K562 (cell line): Measurements from ENCODE around the gene SERPINA5. TPM values are rescaled to one million over a fixed set of nuclear protein-coding genes. Genes with fewer than 3 reads are reported as not detected.

Experiments used
- ATAC-seq: fragments of 200-7000 bp; cut with Tn5 transposase; 3 replicates; pipeline ENCODE4 v1.9.1; 2020; ENCODE audit warnings: moderate library complexity
- BruUV-seq: library from RNA; stranded (reverse); fragments of 400-500 nt; replicated peaks from 2 replicates; lab custom pipeline; 2021; lab: Mats Ljungman, UMichigan
- CTCF ChIA-PET: fragments of 300-600 bp; formaldehyde crosslinking; extraction: SDS; loops from one replicate; lab custom pipeline; 2021; ENCODE audit warnings: low intra/inter-chr PET ratio; lab: Yijun Ruan, JAX
- POLR2A ChIA-PET: fragments of 300-600, 350-650 bp; sonication (Branson Sonifier 250); formaldehyde crosslinking; extraction: SDS; loops from one replicate; lab custom pipeline; 2021; ENCODE audit warnings: antibody characterized with exemption, inconsistent platforms; lab: Yijun Ruan, JAX
- DNase-seq, 4 experiments: peaks; one replicate each; pipeline versions ENCODE4 v3.0.0 to v3.0.0-alpha.2; 2011 to 2018; ENCODE audit warnings: low spot score in 3 of 4, mixed read lengths in 3 of 4; ENCODE audit errors: extremely low read depth in 1 of 4
- FAIRE-seq: peaks from 2 replicates; lab custom pipeline; 2011; peaks lifted over from hg19 to GRCh38; lab: Jason Lieb, UNC
- H2AFZ ChIP-seq: 2 replicates; pipeline ENCODE4 v1.6.0; 2011; ENCODE audit warnings: low read depth, low read length, control low read depth, inconsistent platforms
- H3K27ac ChIP-seq: fragments of 200-600 bp; 3 replicates; pipeline ENCODE4 v1.8.0; 2011; ENCODE audit warnings: low read depth, mild to moderate bottlenecking, control low read depth, inconsistent platforms, low read length, moderate library complexity, mixed read lengths; ENCODE audit errors: extremely low read depth
- H3K27me3 ChIP-seq, 2 experiments: fragments of 300-600 bp in 1 of 2; 2 replicates in 1 of 2; 3 replicates in 1 of 2; pipeline versions ENCODE4 v1.6.0 to v1.8.0; 2011; ENCODE audit warnings: inconsistent platforms in 2 of 2, low read length in 2 of 2, mild to moderate bottlenecking in 1 of 2, mixed read lengths in 1 of 2, moderate library complexity in 1 of 2; ENCODE audit not compliant: control insufficient read depth in 2 of 2, insufficient read depth in 2 of 2
- H3K36me3 ChIP-seq: fragments of 300-600 bp; 3 replicates; pipeline ENCODE4 v1.8.0; 2011; ENCODE audit warnings: mild to moderate bottlenecking, low read length, inconsistent platforms; ENCODE audit not compliant: control insufficient read depth, insufficient read depth
- H3K4me1 ChIP-seq, 2 experiments: fragments of 200-600 bp in 1 of 2; replicated peaks in 1 of 2; 2 replicates in 1 of 2; 3 replicates in 1 of 2; pipeline versions ENCODE4 v1.5.1 to v1.8.0; 2011; ENCODE audit warnings: inconsistent platforms in 2 of 2, low read length in 2 of 2, mild to moderate bottlenecking in 1 of 2, mixed read lengths in 1 of 2, moderate library complexity in 1 of 2; ENCODE audit not compliant: control insufficient read depth in 2 of 2, insufficient read depth in 2 of 2
- H3K4me2 ChIP-seq: 2 replicates; pipeline ENCODE4 v1.6.1; 2011; ENCODE audit warnings: low read length, control low read depth, inconsistent platforms, mixed read lengths; ENCODE audit not compliant: insufficient read depth
- H3K4me3 ChIP-seq: fragments of 200-600 bp; sonication (generic), shearing (Covaris generic); 2 replicates; pipeline ENCODE4 v1.5.1; 2016; ENCODE audit warnings: control low read depth, inconsistent platforms
- H3K79me2 ChIP-seq: fragments of 200-600 bp; 3 replicates; pipeline ENCODE4 v1.8.0; 2011; ENCODE audit warnings: low read length, inconsistent platforms; ENCODE audit not compliant: control insufficient read depth, insufficient read depth
- H3K9ac ChIP-seq, 2 experiments: 2 replicates each; pipeline versions ENCODE4 v1.6.0 to v1.6.1; 2011; ENCODE audit warnings: low read depth in 2 of 2, low read length in 2 of 2, control low read depth in 1 of 2, inconsistent platforms in 1 of 2, mild to moderate bottlenecking in 1 of 2, mixed read lengths in 1 of 2; ENCODE audit not compliant: insufficient read depth in 1 of 2
- H3K9me1 ChIP-seq: one replicate; pipeline ENCODE4 v1.6.0; 2011; ENCODE audit warnings: inconsistent platforms, mild to moderate bottlenecking, low read length, moderate library complexity; ENCODE audit not compliant: control insufficient read depth, insufficient read depth
- H3K9me3 ChIP-seq: replicated peaks from 2 replicates; pipeline ENCODE4 v1.5.1; 2011; ENCODE audit warnings: low read depth, low read length, inconsistent platforms; ENCODE audit not compliant: control insufficient read depth, insufficient read depth
- H4K20me1 ChIP-seq: replicated peaks from 2 replicates; pipeline ENCODE4 v1.6.1; 2011; ENCODE audit warnings: low read length, inconsistent platforms, mixed read lengths; ENCODE audit not compliant: control insufficient read depth, insufficient read depth
- BDP1 ChIP-seq: IDR thresholded peaks from 3 replicates; pipeline ENCODE4 v1.6.1; 2011; ENCODE audit not compliant: insufficient read length, insufficient read depth
- BRD9 ChIP-seq: fragments of 450-650 bp; IDR thresholded peaks from 2 replicates; pipeline ENCODE4 v1.6.1; 2018; ENCODE audit warnings: low read depth; ENCODE audit not compliant: partially characterized antibody
- ETV1 ChIP-seq: fragments of 450-650 bp; conservative IDR thresholded peaks from 2 replicates; pipeline ENCODE4 v1.6.1; 2016; ENCODE audit warnings: missing genetic modification characterization, control low read depth, low read depth, missing compliant biosample characterization
- GMEB1 ChIP-seq: fragments of 250-450 bp; sonication (Bioruptor Pico); IDR thresholded peaks from 2 replicates; pipeline ENCODE4 v1.4.0; 2020; ENCODE audit warnings: mild to moderate bottlenecking
- HNRNPK ChIP-seq: fragments of 200-400 bp; formaldehyde crosslinking; IDR thresholded peaks from one replicate; pipeline ENCODE4 v1.6.1; 2018; ENCODE audit warnings: mild to moderate bottlenecking, low read depth, low read length; ENCODE audit not compliant: poor library complexity, severe bottlenecking
- MBD2 ChIP-seq: sonication (generic); IDR thresholded peaks from 2 replicates; pipeline ENCODE4 v1.6.1; 2016; ENCODE audit warnings: low read depth, borderline replicate concordance
- MCM3 ChIP-seq: fragments of 450-650 bp; IDR thresholded peaks from 2 replicates; pipeline ENCODE4 v1.6.1; 2016
- PKNOX1 ChIP-seq: fragments of 450-650 bp; IDR thresholded peaks from 2 replicates; pipeline ENCODE4 v1.6.1; 2016
- POLR2G ChIP-seq: fragments of 200-400 bp; formaldehyde crosslinking; IDR thresholded peaks from 2 replicates; pipeline ENCODE4 v1.6.1; 2017; ENCODE audit warnings: low read depth, mild to moderate bottlenecking, antibody characterized with exemption, low read length, moderate library complexity
- PRMT5 ChIP-seq: sonication (generic); formaldehyde crosslinking; IDR thresholded peaks from 2 replicates; pipeline ENCODE4 v1.5.0; 2020; ENCODE audit warnings: missing genetic modification reagents
- SAP30 ChIP-seq: fragments of 200-600 bp; sonication (generic); IDR thresholded peaks from 2 replicates; pipeline ENCODE4 v1.6.1; 2012; ENCODE audit warnings: borderline replicate concordance, low read depth, mild to moderate bottlenecking, moderate library complexity, low read length, control low read depth, inconsistent platforms; ENCODE audit not compliant: insufficient read depth, poor library complexity, severe bottlenecking
- TBP ChIP-seq: optimal IDR thresholded peaks from 2 replicates; pipeline ENCODE3; 2011; ENCODE audit warnings: low read depth, low read length, improper control_type of control experiment
- TSHZ1 ChIP-seq: fragments of 250-450 bp; sonication (Bioruptor Pico); IDR thresholded peaks from 2 replicates; pipeline ENCODE4 v1.4.0; 2020; ENCODE audit warnings: mild to moderate bottlenecking, moderate library complexity
- ZKSCAN3 ChIP-seq: fragments of 250-450 bp; sonication (Bioruptor Pico); IDR thresholded peaks from 2 replicates; pipeline ENCODE4 v1.4.0; 2020
- ZNF24 ChIP-seq: fragments of 450-650 bp; IDR thresholded peaks from 2 replicates; pipeline ENCODE4 v1.6.1; 2016
- ZNF408 ChIP-seq: fragments of 250-450 bp; sonication (Bioruptor Pico); IDR thresholded peaks from 2 replicates; pipeline ENCODE4 v1.4.0; 2020; ENCODE audit warnings: low read depth, mild to moderate bottlenecking, moderate library complexity
- WGBS: fragments of 100-300 bp; shearing (Covaris generic); methylation state at CpG from one replicate; pipeline ENCODE4 v1.1.6; 2016; ENCODE audit warnings: low coverage, mixed read lengths; ENCODE audit not compliant: insufficient coverage; ENCODE audit errors: missing lambda C conversion rate; 5-methylcytosine and 5-hydroxymethylcytosine counted together
- in situ Hi-C: fragments of 300-500 bp; cut with MboI; formaldehyde crosslinking; loops from 4 replicates; pipeline ENCODE4 v1.15.0; 2018; ENCODE audit warnings: inconsistent platforms, mixed read lengths
- intact Hi-C: fragments of 100-400 bp; cut with micrococcal nuclease; formaldehyde crosslinking; loops from 2 replicates; pipeline ENCODE4 v1.14.2; 2022
- polyA plus RNA-seq, 8 experiments: library from polyadenylated mRNA; depleted of rRNA in 4 of 8; stranded (reverse) in 5 of 8; unstranded in 3 of 8; fragments of >200 nt; fragmentation: Nextera tagmentation in 2 of 8; fragmentation: Illumina TruSeq in 1 of 8; extraction: Ambion mirVana in 2 of 8; extraction: Trizol in 1 of 8; gene quantifications; 2 replicates each; pipeline versions ENCODE4 v1.2.1 to v1.2.3, GENCODE V29; 2011 to 2014; ENCODE audit warnings: inconsistent platforms in 1 of 8, missing spikeins in 1 of 8
- total RNA-seq, 7 experiments: library from RNA; depleted of rRNA in 6 of 7; stranded (reverse); fragments of >200 nt in 6 of 7; fragmentation: Illumina TruSeq in 2 of 7; extraction: Trizol in 2 of 7; gene quantifications; 2 replicates each; pipeline versions ENCODE4 v1.2.1 to v1.2.3, GENCODE V29; 2011 to 2021; ENCODE audit warnings: low replicate concordance in 1 of 7

Gene SERPINA5
- total and polyA plus RNA-seq, 9 of the 15 experiments (the other 6 are each of a cell fraction or from before 2014, with no cell fraction given) = 0.38 TPM; not detected in 8

- 40% methylated on average over 1 of the region's 3 CpGs for WGBS
- POLR2A ChIA-PET = no interaction called here
- in situ Hi-C loops (no loop called here), intact Hi-C loops (no loop called here)
- Histone ChIP-seq H3K9me3 (no peaks in the 10 kb centered on the region), H3K36me3 (no peaks in the 10 kb centered on the region), H3K27ac (no peak overlapping the region), H3K4me3 (no peak overlapping the region), H3K9me1 (no peaks in the 10 kb centered on the region), H3K4me2 (no peak overlapping the region), H3K79me2 (no peaks in the 10 kb centered on the region), H3K9ac (no peak overlapping the region), H3K27me3 (no peaks in the 10 kb centered on the region), H2AFZ (no peak overlapping the region), H3K4me1 (no peaks in the 10 kb centered on the region), H4K20me1 (no peaks in the 10 kb centered on the region)
- FAIRE-seq (no peak), ATAC-seq (no peak), DNase-seq (no peak)
- BruUV-seq = no TSS peak
- CTCF ChIA-PET = no interaction called here
- TF ChIP-seq ZNF24 = no peak
- TF ChIP-seq POLR2G = no peak
- TF ChIP-seq BDP1 = no peak
- TF ChIP-seq HNRNPK = no peak
- no peak for TF ChIP-seq ZNF408 (CRISPR knock-in tag)
- TF ChIP-seq ZKSCAN3 (CRISPR knock-in tag) = no peak
- TF ChIP-seq GMEB1 = no peak
- TF ChIP-seq PKNOX1 = no peak
- TF ChIP-seq SAP30 = no peak
- TF ChIP-seq TBP = no peak
- no peak for TF ChIP-seq PRMT5 (CRISPR knock-in tag)
- TF ChIP-seq ETV1 = no peak
- TF ChIP-seq BRD9 = no peak
- TF ChIP-seq MCM3 = no peak
- no peak for TF ChIP-seq MBD2
- TF ChIP-seq TSHZ1 (CRISPR knock-in tag) = no peak
These were observed 34.0 kb downstream of the SERPINA5 start for GRCh38 chr14:94615254-94615653.
